Astrocyte (in vitro differentiated cells and primary cell): Measurements from ENCODE around the gene CNTNAP4. TPM values are rescaled to one million over a fixed set of nuclear protein-coding genes. Genes with fewer than 3 reads are reported as not detected.

ENCODE experiments used
- DNase-seq: peaks from one replicate; pipeline ENCODE4 v3.0.0-alpha.2; 2010; ENCODE audit warnings: low read depth
- FAIRE-seq: peaks from 2 replicates; lab custom pipeline; 2011; peaks lifted over from hg19 to GRCh38; lab: Jason Lieb, UNC
- H2AFZ ChIP-seq: 2 replicates; pipeline ENCODE4 v1.6.0; 2012; ENCODE audit warnings: low read depth, low read length, inconsistent platforms
- H3K27ac ChIP-seq: 2 replicates; pipeline ENCODE4 v1.5.1; 2011; ENCODE audit warnings: low read depth, low read length, inconsistent platforms
- H3K27me3 ChIP-seq: 2 replicates; pipeline ENCODE4 v1.6.0; 2011; ENCODE audit warnings: low read length, inconsistent platforms; ENCODE audit not compliant: insufficient read depth
- H3K36me3 ChIP-seq: 2 replicates; pipeline ENCODE4 v1.5.1; 2011; ENCODE audit warnings: low read length, inconsistent platforms; ENCODE audit not compliant: insufficient read depth
- H3K4me1 ChIP-seq: 2 replicates; pipeline ENCODE4 v1.5.1; 2011; ENCODE audit warnings: low read length, inconsistent platforms; ENCODE audit not compliant: insufficient read depth
- H3K4me2 ChIP-seq: 2 replicates; pipeline ENCODE4 v1.6.0; 2012; ENCODE audit warnings: low read length, inconsistent platforms
- H3K4me3 ChIP-seq: 2 replicates; pipeline ENCODE4 v1.5.1; 2011; ENCODE audit warnings: low read depth, mild to moderate bottlenecking, low read length, inconsistent platforms; ENCODE audit not compliant: insufficient read depth
- H3K79me2 ChIP-seq: 2 replicates; pipeline ENCODE4 v1.6.0; 2012; ENCODE audit warnings: mild to moderate bottlenecking, low read length, inconsistent platforms; ENCODE audit not compliant: insufficient read depth
- H3K9ac ChIP-seq: 2 replicates; pipeline ENCODE4 v1.6.0; 2012; ENCODE audit warnings: mild to moderate bottlenecking, low read length, inconsistent platforms
- H3K9me3 ChIP-seq: 2 replicates; pipeline ENCODE4 v1.5.1; 2012; ENCODE audit warnings: low read depth, mild to moderate bottlenecking, low read length, inconsistent platforms; ENCODE audit not compliant: insufficient read depth
- H4K20me1 ChIP-seq: 2 replicates; pipeline ENCODE4 v1.6.0; 2012; ENCODE audit warnings: low read length, inconsistent platforms; ENCODE audit not compliant: insufficient read depth
- H3K27ac Mint-ChIP-seq: one replicate; pipeline ENCODE4 v1.8.0; 2021; ENCODE audit warnings: mild to moderate bottlenecking, mixed read lengths; ENCODE audit not compliant: unreplicated experiment
- H3K27me3 Mint-ChIP-seq: one replicate; pipeline ENCODE4 v1.8.0; 2021; ENCODE audit warnings: low read depth, mixed read lengths; ENCODE audit not compliant: unreplicated experiment
- H3K36me3 Mint-ChIP-seq: one replicate; pipeline ENCODE4 v1.8.0; 2021; ENCODE audit warnings: low read depth, mixed read lengths; ENCODE audit not compliant: unreplicated experiment
- H3K4me1 Mint-ChIP-seq: one replicate; pipeline ENCODE4 v1.8.0; 2021; ENCODE audit warnings: low read depth, mixed read lengths; ENCODE audit not compliant: unreplicated experiment
- H3K4me3 Mint-ChIP-seq: one replicate; pipeline ENCODE4 v1.8.0; 2021; ENCODE audit warnings: mild to moderate bottlenecking, moderate library complexity, mixed read lengths; ENCODE audit not compliant: unreplicated experiment
- H3K9me3 Mint-ChIP-seq: one replicate; pipeline ENCODE4 v1.8.0; 2021; ENCODE audit warnings: mild to moderate bottlenecking, mixed read lengths; ENCODE audit not compliant: unreplicated experiment
- CTCF ChIP-seq: IDR thresholded peaks from 2 replicates; pipeline ENCODE4 v1.5.1; 2011; ENCODE audit warnings: low read depth, mild to moderate bottlenecking, inconsistent platforms, low read length, moderate library complexity; ENCODE audit not compliant: insufficient read depth
- EZH2 ChIP-seq: IDR thresholded peaks from 2 replicates; pipeline ENCODE4 v1.6.1; 2012; ENCODE audit warnings: mild to moderate bottlenecking, low read length, inconsistent platforms; ENCODE audit not compliant: insufficient read depth
- total RNA-seq: library from RNA; stranded (reverse); gene quantifications from 2 replicates; pipeline ENCODE4 v1.2.1, GENCODE V29; 2021

The CNTNAP4 gene
- total RNA-seq, 1 donor from 2014 or later: not detected

DNA sequence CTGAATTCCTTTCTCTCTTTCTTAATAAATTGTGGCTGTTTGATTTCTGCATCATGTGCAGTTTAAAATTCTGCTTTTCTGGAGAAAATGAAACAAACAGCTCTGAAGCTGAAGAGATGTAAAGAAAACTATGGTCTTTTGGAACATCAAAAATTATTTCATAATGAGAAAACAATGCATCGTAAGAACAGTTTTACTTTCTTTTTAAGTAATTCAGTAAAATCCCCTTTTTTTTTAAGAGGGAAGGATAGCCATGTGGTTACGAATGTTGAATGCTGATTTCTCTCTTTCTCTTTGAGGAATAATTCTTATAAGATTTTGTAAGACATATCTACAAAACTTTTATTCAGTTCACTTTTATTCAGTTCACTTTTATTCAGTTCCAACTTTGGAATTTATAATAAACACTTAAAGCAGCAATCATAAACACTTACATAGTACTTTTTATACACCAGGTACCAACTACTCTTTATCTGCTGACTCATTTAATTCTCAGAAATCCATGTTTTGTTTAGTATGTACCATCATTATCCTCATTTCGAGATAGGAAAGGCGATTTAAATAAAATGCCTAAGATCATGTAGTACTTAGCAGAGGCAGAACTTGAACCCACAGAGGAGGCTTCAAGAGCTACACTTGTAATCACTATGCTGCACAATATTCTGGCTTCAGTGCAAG lies 26.6 kb downstream of the CNTNAP4 start:
- DNase-seq (no peak), FAIRE-seq (no peak)
- H3K27me3 Mint-ChIP-seq: no peaks in the 10 kb centered on the region
- no peak for TF ChIP-seq EZH2
- no peak for TF ChIP-seq CTCF
- H3K27ac Mint-ChIP-seq: no peak overlapping the region
- no peaks in the 10 kb centered on the region for H3K36me3 ChIP-seq
- no peaks in the 10 kb centered on the region for H4K20me1 ChIP-seq
- no peak overlapping the region for H3K4me2 ChIP-seq
- no peak overlapping the region for H3K9ac ChIP-seq
- H3K36me3 Mint-ChIP-seq: no peaks in the 10 kb centered on the region
- no peaks in the 10 kb centered on the region for H3K79me2 ChIP-seq
- H3K9me3 Mint-ChIP-seq: no peaks in the 10 kb centered on the region
- H3K4me3 Mint-ChIP-seq: no peak overlapping the region
- H3K4me1 Mint-ChIP-seq: no peaks in the 10 kb centered on the region
- no peak overlapping the region for H3K27ac ChIP-seq
- H3K9me3 ChIP-seq: no peaks in the 10 kb centered on the region
- H3K4me3 ChIP-seq: no peak overlapping the region
- H3K27me3 ChIP-seq: no peaks in the 10 kb centered on the region
- no peaks in the 10 kb centered on the region for H3K4me1 ChIP-seq
- no peak overlapping the region for H2AFZ ChIP-seq

DNA sequence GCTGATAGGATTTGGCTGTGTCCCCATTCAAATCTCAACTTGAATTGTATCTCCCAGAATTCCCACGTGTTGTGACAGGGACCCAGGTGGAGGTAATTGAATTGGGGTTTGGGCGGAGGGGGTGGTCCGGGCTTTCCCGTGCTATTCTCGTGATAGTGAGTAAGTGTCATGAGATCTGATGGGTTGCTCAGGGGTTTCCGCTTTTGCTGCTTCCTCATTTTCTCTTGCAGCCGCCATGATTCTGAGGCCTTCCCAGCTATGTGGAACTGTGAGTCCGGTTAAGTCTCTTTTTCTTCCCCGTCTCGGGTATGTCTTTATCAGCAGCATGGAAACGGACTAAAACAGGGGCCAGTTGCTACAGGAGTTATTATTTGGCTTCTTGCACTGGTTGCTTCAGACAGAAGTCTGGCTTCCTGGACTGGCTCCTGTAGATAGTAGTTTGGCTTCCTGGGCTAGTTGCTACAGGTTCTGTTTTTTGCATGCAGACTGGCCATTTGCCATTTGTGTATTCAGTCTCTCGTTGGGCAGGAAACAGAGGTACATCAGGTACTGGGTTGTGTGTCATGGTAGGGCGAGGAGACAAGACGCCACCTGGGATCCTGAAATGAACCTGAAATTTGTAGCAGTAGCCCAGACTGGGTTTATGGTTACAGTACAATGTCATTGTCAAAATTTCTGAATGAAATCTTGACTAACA lies 32.6 kb downstream of the CNTNAP4 start:
- Mint-ChIP-seq H3K27ac (no peak overlapping the region), H3K4me3 (no peak overlapping the region), H3K9me3 (no peaks in the 10 kb centered on the region), H3K27me3 (no peaks in the 10 kb centered on the region), H3K4me1 (no peaks in the 10 kb centered on the region), H3K36me3 (no peaks in the 10 kb centered on the region)
- no peak overlapping the region for H3K4me3 ChIP-seq
- no peak overlapping the region for H3K9ac ChIP-seq
- DNase-seq (no peak), FAIRE-seq (no peak)
- no peaks in the 10 kb centered on the region for H3K27me3 ChIP-seq
- H3K27ac ChIP-seq: no peak overlapping the region
- H3K36me3 ChIP-seq: no peaks in the 10 kb centered on the region
- no peaks in the 10 kb centered on the region for H3K4me1 ChIP-seq
- H2AFZ ChIP-seq: no peak overlapping the region
- H3K9me3 ChIP-seq: no peaks in the 10 kb centered on the region
- TF ChIP-seq EZH2 (no peak), CTCF (no peak)
- H3K4me2 ChIP-seq: no peak overlapping the region
- H4K20me1 ChIP-seq: no peaks in the 10 kb centered on the region
- no peaks in the 10 kb centered on the region for H3K79me2 ChIP-seq

DNA sequence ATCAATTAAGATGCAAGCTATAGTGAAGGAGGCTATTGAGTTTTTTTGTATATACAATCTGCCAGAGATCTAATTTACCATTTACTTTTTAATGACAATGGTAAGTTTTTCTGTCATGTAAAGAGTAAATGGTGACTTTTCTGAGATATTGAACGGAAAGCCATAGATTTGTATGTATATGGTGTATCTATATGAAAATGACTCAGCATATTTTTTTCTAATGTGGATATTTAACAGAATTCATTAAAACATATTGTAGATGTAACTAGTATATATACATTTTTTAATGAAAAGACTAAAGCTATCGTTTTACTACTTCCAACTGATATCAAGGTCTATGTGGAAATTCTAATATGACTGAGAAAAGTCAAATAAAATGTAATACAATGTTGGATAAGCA lies 34.1 kb downstream of the CNTNAP4 start:
- Histone ChIP-seq H2AFZ (no peak overlapping the region), H3K9ac (no peak overlapping the region), H3K36me3 (no peaks in the 10 kb centered on the region), H4K20me1 (no peaks in the 10 kb centered on the region), H3K9me3 (peaks cover 2% of the 10 kb centered on the region), H3K4me3 (no peak overlapping the region), H3K4me2 (no peak overlapping the region), H3K79me2 (no peaks in the 10 kb centered on the region), H3K27ac (no peak overlapping the region), H3K4me1 (no peaks in the 10 kb centered on the region), H3K27me3 (no peaks in the 10 kb centered on the region)
- Mint-ChIP-seq H3K36me3 (no peaks in the 10 kb centered on the region), H3K27me3 (no peaks in the 10 kb centered on the region), H3K4me1 (no peaks in the 10 kb centered on the region), H3K27ac (no peak overlapping the region), H3K4me3 (no peak overlapping the region), H3K9me3 (no peaks in the 10 kb centered on the region)
- FAIRE-seq (no peak), DNase-seq (no peak)
- TF ChIP-seq CTCF (no peak), EZH2 (no peak)
